Measurements from ENCODE around the gene C6.
"Not testable (repeated sequence)": the region's sequence is repeated elsewhere in the genome, so short reads cannot be mapped to it uniquely, and the experiment has no call there.

C6 gene

DNA sequence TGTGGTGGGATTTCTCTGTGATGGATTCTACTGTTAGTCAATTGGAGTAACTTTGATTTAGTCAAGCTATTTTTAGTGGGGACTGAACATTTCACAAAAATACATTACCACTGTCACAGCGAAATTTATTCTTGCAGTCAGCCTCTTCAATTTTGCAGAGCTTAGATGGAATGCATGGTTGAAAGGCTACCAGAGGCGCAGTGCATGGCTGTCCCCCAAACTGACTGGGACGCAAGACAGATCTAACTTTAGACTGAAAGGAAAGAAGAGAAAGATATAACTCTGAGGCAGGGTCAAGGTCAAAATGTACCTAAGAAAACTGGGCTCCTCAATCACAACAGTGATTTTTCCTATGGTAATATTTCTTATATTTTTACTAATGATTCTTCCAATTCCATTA, 13.7 kb downstream of the C6 start:
- DNase-seq (ENCODE audit: low read depth): no peak

DNA sequence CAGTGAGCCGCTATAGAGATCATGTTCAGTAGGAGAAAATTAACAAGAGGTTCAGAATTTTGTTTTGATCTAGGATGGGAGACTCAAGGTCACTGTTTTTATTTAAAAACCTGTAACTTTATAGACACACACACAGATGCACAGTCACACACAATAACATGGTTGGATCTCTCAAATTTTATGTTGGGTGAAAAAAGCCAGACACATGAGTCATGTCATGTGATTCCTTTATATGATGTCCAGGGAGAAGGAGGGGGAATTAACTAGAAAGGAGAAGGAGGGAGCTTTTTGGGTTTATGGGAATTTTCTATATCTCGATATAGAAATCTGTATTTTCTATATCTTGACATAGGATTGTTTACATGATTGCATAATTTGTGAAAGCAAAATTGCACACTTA, 17.1 kb downstream of the C6 start:
- no peak for DNase-seq (ENCODE audit: low read depth)

DNA sequence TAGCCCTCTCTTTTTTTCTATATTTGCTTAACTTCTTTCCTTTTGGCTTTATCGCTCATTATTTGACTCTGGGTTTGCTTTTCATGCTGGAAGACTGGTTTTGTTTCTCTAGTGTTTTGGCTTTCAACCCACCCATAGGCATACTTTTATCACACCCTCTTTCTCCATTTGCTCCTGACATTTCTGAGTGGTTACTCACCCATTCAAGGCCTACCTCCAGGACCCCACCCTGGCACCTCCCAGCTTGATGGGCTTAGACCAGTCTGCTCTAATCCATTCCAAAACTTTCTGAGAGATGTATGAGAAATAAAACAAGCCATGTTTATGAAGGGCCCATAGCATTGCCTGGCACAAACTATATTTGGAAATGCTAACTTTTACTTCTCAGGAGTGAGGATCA, 18.1 kb downstream of the C6 start:
- no peak for DNase-seq (ENCODE audit: low read depth)

DNA sequence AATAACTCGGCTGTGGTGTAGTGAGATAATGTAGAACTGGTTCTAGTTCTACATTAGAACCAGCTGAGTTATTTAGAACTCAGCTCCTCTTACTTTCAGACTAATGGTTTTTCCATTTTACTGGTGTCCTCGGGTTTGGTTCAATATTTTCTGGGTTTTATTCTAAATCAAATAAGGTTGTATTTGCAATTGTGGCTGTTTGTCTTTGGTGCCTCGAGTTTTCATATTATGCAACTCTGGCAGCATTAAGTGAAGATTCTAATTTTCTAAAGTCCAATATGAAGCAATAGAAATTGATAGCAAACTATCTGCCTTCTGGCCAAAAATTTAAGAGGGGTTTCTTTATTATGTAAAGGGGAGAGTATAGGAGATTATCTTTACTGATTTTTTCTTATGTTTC, 19.0 kb downstream of the C6 start:
- no peak for DNase-seq (ENCODE audit: low read depth)

DNA sequence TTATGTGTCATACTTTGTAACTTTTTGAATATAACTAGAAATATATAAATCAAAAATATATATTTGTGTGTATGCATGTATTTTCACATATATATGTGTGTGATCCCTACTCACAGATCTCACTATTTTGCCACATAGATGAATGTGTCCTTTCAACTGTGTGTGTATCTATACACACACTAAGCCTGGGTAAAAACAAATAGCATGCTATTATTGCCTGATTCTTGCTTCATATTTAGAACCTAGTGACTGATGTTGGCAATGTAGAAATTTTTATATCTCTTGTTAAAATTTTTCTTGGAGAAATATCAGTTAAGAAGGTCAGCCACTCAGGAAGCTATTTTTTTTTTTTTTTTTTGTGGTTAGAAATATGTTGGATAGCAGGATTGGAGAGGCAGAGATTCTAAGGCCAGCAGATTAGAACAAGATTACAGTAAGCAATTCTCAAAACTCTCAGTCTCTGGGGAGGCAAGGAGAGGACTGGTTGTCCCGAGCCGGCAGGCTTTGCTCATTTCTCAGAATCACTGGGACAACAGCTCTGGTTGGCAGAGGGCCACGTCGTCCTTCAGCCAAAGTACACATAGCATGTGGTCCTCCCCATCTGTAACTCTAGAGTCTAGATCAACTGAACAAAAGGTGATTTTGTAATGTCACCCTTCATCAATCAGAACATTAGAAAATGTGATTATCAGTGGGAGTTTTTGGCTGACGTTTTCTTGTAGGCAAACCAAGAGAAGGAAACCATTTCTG, 19.7 kb downstream of the C6 start:
- DNase-seq (ENCODE audit: low read depth): no peak

DNA sequence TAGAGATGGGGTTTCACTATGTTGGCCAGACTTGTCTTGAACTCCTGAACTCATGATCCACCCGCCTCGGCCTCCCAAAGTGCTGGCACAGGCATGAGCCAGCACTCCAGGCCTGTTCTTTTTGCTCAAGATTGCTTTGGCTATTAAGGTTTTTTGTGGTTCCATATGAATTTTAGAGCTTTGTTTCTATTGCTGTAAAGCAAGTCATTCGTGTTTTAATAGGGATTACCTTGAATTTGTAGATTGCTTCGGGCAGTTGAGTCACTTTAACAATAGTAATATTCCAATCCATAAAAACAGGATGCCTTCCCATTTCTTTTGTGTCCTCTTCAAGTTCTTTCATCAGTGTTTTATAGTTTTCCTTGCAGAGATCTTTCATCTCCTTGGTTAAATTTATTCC, 22.1 kb downstream of the C6 start:
- DNase-seq (ENCODE audit: low read depth): no peak

DNA sequence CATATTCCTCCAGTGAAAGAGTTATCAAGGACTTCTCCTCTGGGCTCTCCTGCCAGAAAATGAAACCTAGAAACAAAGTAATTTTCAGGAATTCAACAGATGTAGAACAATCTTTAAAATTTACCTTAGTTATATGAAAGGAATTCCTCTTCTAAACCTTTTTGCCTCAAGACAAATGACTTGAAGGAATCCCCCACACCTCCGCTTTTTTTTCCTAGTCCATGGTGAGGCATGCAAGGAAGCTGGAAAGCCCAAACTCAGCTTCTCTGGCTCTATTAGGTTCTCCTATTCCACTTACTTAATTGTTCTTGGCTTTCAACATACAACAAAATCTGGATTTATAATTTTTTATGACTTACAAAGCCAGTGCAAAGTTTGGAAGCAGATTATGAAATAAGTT, 27.2 kb downstream of the C6 start:
- DNase-seq (ENCODE audit: low read depth): no peak

DNA sequence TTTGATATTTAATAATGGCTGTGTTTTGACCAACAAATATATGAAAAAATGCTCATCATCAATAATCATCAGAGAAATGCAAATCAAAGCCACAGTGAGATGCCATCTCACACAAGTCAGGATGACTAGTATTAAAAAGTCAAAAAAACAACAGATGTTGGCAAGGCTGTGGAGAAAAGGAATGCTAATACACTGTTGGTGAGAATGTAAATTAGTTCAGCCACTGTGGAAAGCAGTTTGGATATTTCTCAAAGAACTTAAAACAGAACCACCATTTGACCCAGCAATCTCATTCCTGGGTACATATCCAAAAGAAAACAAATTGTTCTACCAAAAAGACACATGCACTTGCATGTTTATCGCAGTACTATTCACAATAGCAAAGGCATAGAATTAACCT, 30.0 kb downstream of the C6 start:
- DNase-seq (ENCODE audit: low read depth): not testable (repeated sequence)

DNA sequence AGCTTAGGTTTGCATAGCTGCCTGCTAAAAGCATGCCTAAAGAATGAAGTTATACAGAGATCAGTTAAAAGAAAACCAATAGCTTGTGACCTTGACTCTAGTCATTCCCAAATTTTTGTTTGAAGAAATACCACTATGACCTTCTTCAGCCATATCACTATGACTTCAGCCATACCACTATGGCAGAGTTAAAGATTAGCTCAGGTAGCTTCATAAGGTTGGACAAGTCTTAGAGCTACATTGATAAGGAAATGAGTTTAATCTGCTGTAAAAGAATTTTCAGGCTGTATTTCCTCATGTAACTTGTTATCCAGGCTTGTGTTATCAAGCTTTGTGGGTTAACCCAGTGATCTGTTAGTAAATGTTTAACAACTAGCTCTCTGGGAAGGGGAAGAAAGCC, 30.7 kb downstream of the C6 start:
- no peak for DNase-seq (ENCODE audit: low read depth)

DNA sequence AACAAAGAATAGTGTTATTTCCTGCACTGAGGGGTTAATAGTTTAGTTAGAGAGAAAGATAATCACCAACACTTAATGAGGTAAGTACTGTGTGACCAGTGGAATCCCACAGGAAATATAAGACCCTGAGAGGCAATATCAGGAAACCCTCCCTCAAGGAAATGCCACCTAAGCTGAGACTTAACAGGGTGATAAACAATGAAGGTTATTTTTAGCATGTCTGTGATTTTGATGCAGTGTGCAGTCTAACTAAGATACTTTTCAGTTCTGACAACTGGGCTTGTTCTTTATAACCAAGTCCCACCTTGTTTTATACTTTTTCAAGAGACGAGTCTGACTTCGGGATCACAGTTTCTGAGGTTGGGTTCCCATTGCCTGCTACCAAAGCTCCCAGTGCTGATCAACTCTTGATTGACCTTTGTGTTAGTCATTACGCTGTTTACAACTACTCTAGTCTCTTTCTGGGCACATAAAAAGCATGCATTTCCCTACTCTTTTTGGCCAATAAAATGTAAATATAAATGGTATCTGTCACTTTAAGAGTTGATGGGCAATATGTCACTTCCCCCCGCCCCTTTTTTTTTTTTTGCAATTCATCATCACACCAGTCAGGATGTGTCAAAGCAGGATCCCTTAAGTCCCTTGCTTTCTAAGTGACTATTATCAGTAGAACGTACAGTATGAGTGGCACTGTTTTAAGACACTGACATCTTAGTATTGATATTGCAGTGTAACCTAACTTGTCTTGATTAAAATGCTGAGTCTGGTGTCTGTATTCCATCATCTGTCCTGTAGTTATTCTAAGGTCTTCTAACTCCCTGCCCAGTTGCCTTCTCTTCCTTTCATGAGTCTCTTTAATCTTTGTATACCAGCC, 31.4 kb downstream of the C6 start:
- no peak for DNase-seq (ENCODE audit: low read depth)

DNA sequence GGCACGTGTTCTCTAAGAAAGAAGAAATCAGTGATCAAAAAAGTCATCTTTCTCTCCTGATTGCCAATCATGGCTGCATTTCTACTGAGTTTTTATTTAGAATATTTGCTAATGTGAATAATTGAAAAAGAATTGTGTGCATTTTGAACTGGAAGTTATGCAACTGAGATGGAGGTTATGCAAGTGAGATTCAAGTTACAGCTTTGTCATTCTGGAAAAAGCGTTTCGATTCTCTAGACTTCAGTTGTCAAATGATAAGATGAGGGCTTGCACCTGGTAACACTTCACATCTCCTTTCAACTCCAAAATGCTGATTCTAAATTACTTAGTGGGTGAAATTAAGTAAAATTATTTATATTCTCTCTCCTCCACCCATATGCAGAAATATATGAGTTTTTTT, 36.4 kb downstream of the C6 start:
- DNase-seq (ENCODE audit: low read depth): no peak

DNA sequence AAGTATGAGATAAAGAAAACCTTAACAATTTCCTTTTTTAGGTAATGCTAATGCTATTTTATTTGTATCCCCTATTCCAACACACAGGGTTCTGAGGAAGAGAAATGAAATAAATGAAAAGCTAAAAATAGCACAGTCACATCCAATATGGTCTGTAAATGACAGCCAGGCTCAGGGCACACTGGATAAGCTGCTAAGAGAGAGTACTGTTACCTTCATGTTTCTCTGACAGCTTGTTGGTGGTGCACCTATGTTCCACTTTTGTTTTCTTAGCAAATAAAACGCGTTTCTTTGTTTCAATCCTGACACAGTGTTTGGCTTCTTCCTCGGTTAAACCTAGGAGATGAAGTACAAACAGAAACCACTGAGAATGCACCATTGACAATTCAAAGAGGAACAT, 41.3 kb downstream of the C6 start:
- DNase-seq (ENCODE audit: low read depth): no peak

DNA sequence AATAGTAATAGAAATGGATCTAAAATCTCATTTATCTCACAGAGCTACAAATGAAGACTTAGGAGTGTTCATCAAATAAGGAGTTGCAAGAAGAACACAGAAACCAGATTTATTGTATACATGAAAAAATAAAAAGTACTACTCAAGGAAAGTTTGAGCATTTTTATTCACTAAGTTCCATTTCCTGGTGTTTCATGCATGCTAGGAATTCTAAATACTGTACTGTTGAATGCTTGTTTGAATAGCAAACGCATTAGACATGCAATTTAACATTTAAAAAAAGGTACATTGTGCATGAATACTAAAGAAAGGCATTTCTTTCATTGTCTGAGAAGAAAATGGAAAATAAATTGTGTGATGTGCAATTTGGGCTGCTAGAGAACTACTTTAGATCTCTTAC, 52.1 kb downstream of the C6 start:
- DNase-seq (ENCODE audit: low read depth): no peak

DNA sequence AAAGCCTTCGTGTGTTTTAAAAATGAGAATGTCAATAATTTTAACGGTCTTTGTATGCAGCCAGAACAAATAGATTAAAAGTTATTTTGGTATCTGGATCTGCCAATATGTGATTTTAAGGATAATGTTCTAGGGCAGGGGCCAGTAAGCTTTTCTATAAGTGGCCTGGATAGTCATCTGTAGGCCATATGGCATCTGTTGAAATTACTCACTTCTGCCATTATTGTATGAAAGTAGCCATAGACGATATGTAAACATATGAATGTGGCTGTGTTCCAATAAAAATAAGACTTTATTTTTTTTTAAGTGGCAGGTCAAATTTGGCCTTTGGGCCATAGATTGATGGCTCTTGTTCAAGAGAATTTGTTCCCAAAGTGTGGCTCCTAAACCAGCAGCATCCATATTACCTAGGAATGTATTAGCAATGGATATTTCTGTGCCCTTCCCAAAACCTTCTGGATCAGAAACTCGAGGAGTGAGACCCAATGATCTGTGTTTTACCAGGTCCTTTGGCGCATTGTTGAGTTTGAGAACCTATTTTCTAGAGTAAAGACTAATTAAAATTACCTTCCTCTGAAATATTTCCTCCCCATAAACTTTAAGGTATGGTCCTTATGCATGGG, 55.9 kb downstream of the C6 start:
- DNase-seq (ENCODE audit: low read depth): no peak

DNA sequence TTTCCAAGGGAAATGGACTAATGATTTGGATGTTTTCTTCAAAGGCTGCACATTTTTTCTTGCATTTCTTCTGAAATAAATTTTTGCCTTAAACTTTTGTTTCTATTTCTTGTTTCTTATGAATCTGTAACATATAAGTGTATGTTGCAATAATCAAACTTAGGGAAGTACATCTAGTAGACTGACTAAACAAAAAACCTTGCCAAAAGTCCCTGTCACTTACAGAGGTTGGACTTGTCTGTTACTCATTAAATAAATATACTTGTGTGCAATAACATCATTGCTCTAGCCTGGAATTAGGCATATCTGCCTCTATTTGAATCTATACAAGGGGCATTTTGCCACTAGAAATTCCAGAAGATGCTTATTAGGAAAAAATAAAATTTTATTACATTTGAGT, 56.6 kb downstream of the C6 start:
- no peak for DNase-seq (ENCODE audit: low read depth)

DNA sequence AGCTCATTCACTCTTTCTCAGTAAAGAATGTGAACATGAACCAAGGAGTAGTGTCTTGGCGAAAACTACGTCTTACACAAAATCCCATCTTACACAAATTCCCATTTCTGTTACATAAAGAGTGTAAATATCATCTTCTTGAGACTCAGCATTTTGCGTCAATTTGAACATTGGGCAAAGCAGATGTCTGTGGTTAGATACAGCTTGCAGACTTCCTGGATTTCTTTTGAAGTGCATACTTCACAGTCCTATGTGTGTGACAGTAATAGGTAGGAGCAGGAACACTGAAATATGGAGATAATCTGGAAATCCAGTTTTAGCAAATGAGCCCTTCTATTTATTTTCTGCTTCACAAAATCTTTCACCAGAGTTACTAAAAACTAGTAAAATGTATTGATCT, 58.8 kb downstream of the C6 start:
- DNase-seq (ENCODE audit: low read depth): no peak

DNA sequence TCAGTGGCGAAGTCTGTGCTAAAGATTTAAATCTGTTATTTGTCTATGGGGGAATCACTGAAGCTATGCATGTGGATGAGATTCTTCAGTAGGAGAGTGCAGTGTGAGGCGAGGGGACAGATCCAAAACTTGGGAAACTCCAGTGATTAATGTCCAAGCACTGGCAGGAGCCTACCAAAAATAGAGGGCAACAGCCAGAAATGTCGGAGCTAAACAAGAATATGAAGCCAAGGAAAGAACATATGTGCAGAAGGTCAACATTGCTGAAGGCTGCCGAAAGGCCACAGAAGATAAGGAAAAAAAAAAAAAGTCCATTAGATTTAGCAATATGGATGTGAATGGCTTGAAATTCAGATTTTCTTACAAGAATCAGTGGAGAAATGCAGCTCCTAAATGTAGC, 61.8 kb downstream of the C6 start:
- no peak for DNase-seq (ENCODE audit: low read depth)

DNA sequence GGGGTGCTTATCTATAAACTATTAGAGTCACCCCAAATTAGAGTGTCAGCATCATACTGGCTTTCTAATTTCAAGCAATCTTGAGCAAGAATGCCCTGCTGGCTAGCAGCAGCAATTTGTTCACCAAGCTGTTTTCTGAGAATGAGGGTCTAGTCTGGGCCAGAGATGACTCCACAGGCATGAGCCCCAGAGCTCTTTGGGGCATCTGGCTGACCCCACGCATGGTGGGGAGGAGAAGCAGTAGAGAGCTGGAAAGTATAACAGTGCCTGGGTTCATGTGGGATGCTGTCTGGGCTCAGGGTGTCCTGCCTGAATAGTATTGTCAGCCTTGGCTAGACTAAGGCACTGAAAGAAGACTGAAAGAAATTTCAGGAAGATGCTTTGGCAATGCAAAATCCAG, 64.9 kb downstream of the C6 start:
- no peak for DNase-seq (ENCODE audit: low read depth)

DNA sequence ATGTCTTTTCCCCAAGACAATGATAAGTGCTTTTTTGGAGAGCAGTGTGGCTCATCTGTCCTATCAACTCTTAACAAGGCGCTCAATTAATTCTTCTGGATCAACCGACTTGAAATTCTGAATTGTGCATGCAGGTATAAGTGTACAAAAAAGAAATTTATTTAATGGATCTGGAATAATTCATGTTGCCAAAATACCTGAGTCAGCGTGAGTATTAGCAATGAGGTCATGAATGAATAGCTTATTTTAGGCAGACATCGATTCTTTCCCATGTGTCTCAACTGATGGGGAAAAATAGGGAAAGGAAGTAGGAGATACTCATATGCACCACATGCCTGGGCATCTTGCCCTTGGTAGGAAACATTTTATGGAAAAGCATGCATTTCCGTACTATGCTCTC, 68.0 kb downstream of the C6 start:
- no peak for DNase-seq (ENCODE audit: low read depth)

DNA sequence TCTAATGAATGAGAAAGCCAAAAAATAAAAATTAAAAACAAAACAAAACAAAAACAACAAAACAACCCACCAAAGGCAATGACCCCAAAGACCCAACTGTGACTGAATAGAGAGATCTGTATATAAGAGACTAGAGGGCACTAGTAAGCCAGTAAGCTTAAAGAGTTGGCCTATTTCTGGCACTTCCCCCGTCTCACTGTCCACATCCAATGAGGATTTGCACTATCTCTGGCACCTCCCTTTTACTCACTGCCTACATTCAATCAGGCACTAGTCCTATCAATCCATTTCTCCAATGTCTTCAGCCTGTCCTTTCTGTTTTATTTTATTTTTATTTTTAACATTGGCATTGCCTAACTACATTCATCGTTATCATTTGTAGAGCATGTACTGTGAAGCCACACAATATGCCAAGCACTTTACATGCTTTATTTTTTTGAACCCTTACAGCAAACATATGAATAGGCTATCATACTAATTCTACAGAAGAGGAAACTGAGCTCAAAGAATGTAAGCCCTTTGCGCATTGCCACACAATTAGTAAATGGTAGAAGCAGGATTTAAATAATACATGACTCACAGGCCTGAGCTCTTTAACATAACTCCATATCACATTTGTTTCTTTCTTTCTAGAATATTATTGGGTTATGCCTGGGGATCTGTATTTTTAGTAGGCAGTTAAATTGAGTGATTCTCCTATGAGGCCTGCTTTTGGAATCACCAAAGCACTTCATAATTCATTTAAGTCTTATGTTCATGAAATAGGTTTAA, 70.0 kb downstream of the C6 start:
- DNase-seq (ENCODE audit: low read depth): no peak

DNA sequence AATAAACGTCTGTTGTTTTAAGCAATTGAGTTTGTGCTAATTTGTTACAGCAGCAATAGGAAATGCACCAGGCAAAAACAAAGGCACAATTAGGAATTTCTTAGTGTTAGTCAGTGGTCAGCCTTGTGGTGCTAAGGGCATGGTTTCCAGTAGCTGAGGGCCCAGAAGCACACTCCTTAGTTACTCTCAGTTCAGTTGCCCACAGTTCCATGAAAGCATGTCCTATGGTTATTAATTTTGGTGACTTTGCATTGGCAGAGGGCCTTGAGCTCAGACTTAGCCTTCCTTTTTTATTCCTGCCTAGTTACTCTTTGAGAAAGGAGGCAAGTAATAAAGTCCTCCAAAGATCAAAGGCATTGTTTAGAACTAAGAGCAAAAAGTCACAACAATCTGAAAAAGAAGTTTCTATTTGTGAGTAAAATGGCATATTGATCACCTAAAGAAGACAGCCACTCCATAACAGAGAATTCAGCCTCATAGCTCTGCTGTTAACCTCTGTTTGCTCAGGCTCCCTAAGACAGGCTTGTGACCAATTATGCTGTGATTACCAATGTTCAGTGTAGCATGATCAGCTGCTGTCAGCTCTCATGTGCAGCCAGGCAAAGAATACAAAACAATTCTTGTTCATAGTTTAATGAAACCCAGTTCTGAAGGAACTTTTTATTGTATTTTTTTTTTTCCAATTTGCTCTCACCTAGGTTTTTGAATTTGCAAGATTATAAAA, 85.2 kb downstream of the C6 start:
- DNase-seq (ENCODE audit: low read depth): no peak

DNA sequence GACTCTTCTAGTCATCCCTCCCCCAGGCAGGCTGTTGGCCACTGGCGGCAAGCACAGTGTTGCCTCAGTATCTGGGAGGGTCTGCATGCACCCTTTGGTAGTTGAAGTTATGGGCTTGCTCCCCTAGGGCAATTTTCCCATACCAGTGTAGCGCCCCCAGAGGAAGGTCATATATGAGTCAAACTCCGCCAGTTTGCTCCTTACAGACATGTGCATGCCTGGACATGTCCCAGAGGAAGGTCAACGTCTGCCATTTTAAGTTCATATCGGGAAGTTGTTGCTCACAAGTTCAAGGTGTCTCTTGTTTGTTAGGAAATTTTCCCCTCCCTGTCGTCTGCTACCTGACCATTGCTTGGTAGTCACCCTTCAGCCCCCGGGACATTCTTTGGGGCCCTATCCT, 90.9 kb downstream of the C6 start:
- no peak for DNase-seq (ENCODE audit: low read depth)
